AG10803 (cell line): ENCODE data around the gene RUNX1.

Experiments used
- DNase-seq: peaks from one replicate; pipeline ENCODE4 v3.0.0; 2010; ENCODE audit warnings: low read depth
- H3K4me3 ChIP-seq: 2 replicates; pipeline ENCODE4 v1.5.1; 2011; ENCODE audit warnings: mild to moderate bottlenecking, low read length, control low read depth
- TF ChIP-seq, protein P1 (sequence below): conservative IDR thresholded peaks from 2 replicates; pipeline ENCODE4 v1.5.1; 2011; ENCODE audit warnings: mild to moderate bottlenecking, low read length, control low read depth, inconsistent platforms

The RUNX1 gene

GRCh38 chr21:34910396-34910795 is 138.7 kb downstream of the RUNX1 start:
- no peak for DNase-seq
- TF ChIP-seq, protein P1, sequence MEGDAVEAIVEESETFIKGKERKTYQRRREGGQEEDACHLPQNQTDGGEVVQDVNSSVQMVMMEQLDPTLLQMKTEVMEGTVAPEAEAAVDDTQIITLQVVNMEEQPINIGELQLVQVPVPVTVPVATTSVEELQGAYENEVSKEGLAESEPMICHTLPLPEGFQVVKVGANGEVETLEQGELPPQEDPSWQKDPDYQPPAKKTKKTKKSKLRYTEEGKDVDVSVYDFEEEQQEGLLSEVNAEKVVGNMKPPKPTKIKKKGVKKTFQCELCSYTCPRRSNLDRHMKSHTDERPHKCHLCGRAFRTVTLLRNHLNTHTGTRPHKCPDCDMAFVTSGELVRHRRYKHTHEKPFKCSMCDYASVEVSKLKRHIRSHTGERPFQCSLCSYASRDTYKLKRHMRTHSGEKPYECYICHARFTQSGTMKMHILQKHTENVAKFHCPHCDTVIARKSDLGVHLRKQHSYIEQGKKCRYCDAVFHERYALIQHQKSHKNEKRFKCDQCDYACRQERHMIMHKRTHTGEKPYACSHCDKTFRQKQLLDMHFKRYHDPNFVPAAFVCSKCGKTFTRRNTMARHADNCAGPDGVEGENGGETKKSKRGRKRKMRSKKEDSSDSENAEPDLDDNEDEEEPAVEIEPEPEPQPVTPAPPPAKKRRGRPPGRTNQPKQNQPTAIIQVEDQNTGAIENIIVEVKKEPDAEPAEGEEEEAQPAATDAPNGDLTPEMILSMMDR: no peak
- H3K4me3 ChIP-seq: no peak overlapping the region

GRCh38 chr21:34909492-34910292 is 139.4 kb downstream of the RUNX1 start:
- TF ChIP-seq, protein P1: no peak
- no peak overlapping the region for H3K4me3 ChIP-seq
- peak; percentile 66 for DNase-seq

DNA sequence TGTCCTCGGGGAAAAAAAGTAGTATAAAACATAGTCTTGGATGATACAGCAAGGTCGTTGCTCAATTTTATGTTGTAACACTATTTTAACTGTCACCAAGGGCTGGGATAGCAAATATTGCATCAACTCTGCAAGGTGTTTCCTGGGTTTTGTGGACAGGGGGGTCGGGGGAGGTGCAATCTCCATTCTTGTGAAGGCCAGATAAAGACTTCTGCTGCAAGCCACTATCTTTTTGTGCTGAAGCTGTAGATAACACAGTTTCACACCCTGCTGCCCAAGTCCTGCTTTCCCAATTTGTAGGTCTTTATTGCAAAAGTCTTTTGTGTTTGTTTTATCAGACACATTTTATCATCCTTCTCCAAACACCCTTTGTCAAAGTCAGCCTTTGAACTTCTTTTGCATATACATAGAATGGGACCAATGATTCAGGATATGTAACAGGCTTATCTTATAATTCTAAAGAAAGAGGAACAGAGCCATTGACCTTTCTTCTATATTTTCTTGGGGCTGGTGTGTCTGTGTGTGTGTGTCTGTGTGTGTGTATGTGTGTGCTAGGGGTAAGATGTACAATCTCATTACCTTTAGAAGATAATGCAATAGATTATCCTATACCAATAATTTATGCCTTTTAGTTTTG is 140.6 kb downstream of the RUNX1 start:
- TF ChIP-seq, protein P1: no peak
- no peak overlapping the region for H3K4me3 ChIP-seq
- peak; percentile 68 for DNase-seq

- no peak overlapping the region for H3K4me3 ChIP-seq
- no peak for DNase-seq
- TF ChIP-seq, protein P1: no peak
These were observed 141.4 kb downstream of the RUNX1 start for GRCh38 chr21:34907461-34908418.

DNA sequence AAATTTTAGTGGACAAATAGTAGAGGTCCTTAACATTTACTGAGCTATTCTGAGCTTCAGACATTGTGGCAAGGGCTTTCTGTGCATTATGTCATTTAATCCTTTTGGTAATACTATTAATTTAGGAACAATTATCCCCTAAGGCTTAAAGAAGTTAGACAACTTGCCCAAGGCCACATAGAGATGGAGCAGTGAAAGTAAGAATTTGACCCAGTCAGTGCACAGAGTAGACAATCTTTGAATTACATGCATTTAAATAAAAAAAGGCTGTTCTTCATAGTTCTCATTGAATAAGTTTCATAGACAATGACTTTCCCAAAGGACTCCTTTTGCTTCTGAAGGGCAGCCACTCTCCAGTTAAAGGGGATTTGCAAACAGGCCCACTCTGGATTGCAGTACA is 142.7 kb downstream of the RUNX1 start:
- TF ChIP-seq, protein P1: no peak
- H3K4me3 ChIP-seq: no peak overlapping the region
- DNase-seq: no peak

GRCh38 chr21:34905218-34905537 is 143.9 kb downstream of the RUNX1 start:
- TF ChIP-seq, protein P1: no peak

More at GRCh38 chr21:34905218-34905537, 143.9 kb downstream of the RUNX1 start:
- no peak overlapping the region for H3K4me3 ChIP-seq
- DNase-seq: no peak
